ENCODE measurements around the gene EHD4. TPM values are rescaled to one million over a fixed set of nuclear protein-coding genes. Genes with fewer than 3 reads are reported as not detected.

EHD4 gene
- total RNA-seq, 2 donors from 2014 or later, result 42.7 to 44.3 TPM

DNA sequence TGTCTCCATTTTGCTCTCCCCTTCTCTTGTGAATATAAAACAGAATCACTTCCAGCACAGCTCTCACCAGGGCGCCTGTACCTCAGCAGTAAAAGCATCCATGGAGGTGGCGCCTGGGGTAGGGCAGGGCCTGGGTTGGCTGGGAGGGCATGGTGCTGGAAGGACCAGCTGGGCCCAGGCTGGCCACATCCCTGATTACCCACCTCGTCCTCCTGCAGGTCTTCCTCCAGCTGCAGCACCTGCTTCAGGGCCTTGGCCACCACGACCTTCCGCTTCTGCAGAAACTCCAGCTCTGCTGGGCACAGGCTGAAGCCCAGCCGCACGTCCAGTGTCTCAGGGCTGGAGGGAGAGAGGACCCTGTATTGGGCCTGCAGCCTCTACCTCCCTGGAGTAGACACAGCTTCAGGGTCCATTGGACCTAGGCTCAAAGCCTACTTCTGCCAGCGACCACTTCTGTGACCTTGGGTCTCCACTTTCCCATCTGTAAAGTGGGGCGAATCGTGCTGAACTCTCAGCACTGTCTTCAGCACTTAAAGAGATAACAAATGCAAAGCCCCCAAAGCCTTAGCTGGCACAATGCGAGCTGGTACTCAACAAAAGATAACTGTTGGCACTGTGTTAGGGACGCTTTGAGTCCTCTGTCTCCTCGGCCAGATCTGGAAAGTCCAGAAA lies 24.7 kb upstream of the EHD4 start:
- DNase-seq, result no peak
- no peak for ATAC-seq
- intact Hi-C loops (cut with DNase I, micrococcal nuclease), result loop anchor here in 1 of 2 donors (10.0 kb wide), 1 partner anchor 68 kb away; no protein-coding TSS in a partner anchor

GRCh38 chr15:41996376-41996775 lies 24.0 kb upstream of the EHD4 start:
- ATAC-seq (no peak), DNase-seq (no peak)
- intact Hi-C loops (cut with DNase I, micrococcal nuclease), result loop anchor here in 1 of 2 donors (10.0 kb wide), 1 partner anchor 68 kb away; no protein-coding TSS in a partner anchor

DNA sequence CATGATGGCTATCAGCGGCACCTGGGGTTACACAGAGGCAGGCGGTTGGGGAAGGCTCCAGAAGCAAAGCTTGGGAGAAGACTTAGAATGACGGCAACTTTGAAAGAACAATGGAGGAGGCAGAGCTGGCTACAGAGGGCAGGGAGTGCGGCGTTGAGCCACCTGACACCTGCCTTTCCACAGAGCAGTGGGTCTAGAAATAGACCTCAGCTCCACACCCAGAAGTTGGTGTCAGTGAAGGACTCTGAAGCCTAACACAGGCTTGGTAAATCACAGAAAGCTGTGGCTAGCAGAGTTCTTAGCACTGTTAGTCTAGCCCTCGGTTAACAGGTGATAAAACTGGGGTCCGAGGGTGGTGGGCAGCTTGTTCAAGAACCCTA lies 23.1 kb upstream of the EHD4 start:
- intact Hi-C loops (cut with DNase I, micrococcal nuclease), result loop anchor here in 1 of 2 donors (10.0 kb wide), 1 partner anchor 69 kb away; no protein-coding TSS in a partner anchor
- no peak for DNase-seq
- no peak for ATAC-seq

DNA sequence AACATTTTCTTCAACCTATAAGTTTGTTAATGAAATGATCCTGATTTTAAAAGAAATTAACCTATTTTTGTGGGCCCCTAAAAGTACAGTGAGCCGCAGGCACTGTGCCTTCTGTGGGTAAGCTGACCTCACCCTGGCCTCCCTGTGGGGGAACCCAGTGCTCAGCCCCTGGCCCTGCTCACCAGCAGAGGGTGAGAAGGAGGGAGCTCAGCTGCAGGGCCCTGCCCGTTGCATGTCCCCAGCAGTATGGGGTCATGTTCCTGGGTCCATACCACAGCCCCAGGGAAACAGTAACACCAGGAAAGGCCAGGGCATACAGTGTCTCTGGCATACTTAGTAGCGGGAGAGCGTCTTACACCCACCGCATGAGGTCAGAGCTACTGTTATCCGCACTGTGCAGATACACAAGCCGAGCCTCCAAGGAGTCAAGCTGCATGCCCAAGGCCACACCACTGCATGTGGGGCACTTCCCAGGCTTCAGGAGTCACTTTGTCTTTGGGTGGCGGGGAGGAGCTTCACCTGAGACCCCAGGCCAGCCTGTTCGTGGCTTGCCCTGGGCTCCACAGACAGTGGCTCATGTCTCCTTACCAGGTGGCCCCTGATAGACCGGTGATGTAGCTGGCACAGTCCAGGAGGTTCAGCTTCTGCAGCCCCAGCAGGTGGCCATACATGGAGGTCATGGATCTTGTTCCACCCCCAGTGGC lies 22.6 kb upstream of the EHD4 start:
- DNase-seq (no peak), ATAC-seq (no peak)

GRCh38 chr15:41994171-41994650 lies 21.9 kb upstream of the EHD4 start:
- no peak for DNase-seq
- intact Hi-C loops (cut with DNase I, micrococcal nuclease), result loop anchor here in 1 of 2 donors (10.0 kb wide), 1 partner anchor 71 kb away; no protein-coding TSS in a partner anchor
- no peak for ATAC-seq

More for the DNA sequence above, 22.6 kb upstream of the EHD4 start:
- intact Hi-C loops (cut with DNase I, micrococcal nuclease), result loop anchor here in 1 of 2 donors (10.0 kb wide), 1 partner anchor 70 kb away; no protein-coding TSS in a partner anchor

DNA sequence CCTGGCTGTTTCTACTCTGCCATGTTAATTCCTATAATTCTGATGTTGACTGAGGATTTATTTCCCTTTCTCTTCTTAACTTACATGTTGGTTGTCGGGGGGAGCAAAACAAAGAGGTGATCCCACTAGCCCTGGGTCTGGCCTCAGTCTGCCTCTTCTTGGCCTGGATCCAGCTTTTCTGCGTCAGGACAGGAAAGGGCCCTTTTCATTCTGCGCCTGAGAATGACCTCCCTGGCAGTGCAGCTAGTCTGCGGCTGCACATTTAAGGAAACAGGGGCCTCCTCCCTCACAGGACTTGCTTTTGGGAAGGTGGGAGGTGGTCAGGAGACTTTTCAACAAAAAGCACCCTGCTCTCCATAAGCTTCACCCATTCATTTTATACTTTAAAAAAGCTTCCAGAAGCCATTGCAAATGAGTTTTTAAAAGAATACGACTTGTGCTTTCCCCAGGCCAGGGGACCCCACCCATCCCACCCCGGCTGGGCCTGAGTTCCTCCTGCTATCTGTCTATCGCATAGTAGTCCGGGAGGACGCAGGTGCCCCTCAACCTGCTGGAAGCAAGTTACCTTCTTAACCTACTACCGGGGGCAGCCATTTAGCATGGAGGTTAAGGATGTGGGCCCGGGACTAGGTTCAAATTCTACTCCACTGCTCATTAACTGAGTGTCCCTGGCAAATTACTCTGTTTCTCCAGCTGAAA lies 21.3 kb upstream of the EHD4 start:
- DNase-seq (no peak), ATAC-seq (no peak)
- intact Hi-C loops (cut with DNase I, micrococcal nuclease), result loop anchor here in 1 of 2 donors (10.0 kb wide), 1 partner anchor 71 kb away; no protein-coding TSS in a partner anchor

DNA sequence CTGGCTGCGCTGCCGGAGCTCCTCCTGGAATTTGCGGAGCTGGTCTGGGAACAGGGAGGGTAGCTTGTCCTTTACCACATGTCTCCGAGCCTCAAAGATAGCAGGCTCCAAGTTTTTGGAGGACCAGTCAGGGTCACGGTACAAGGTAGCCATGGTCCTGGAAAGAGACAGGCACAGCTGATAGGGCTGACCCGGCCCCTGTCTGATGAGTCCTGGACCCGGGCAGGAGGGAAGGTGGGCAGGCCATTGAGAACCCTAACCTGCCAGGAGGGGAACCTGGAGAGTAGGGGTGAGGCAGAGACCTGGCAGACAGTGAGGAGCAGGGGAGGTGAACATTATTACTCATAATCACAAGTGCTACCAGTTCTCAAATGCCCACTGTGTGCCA lies 20.4 kb upstream of the EHD4 start:
- DNase-seq, result no peak
- intact Hi-C loops (cut with DNase I, micrococcal nuclease), result loop anchor here in 1 of 2 donors (10.0 kb wide), 1 partner anchor 72 kb away; no protein-coding TSS in a partner anchor
- no peak for ATAC-seq

- intact Hi-C loops (cut with DNase I, micrococcal nuclease), result loop anchor here in 1 of 2 donors (10.0 kb wide), 1 partner anchor 73 kb away; no protein-coding TSS in a partner anchor
- DNase-seq, result peak in 1 of 2 donors; percentile 16
- ATAC-seq, result no peak
Measured at GRCh38 chr15:41992151-41992802, 19.9 kb upstream of the EHD4 start.

DNA sequence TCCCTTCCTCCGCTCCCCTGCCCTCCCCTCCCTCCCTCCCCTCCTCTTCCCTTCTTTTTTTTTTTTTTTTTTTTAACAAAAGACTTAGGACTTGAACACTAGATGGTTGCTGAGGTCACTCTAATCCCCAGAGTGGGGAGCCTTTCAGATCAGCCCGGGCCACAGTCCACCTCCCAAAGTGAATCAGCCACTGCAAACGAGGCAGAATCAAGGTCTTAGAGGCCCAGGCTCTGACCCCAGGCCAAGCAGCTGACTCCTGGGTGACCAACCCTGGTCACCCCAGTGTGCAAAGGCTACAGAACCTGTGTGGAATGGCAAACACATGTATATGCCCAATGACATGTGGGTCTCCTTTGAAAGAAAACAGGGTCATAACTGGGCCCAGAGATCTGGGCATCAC lies 18.3 kb upstream of the EHD4 start:
- DNase-seq, result peak in 1 of 2 donors; percentile 7
- ATAC-seq, result no peak
- intact Hi-C loops (cut with DNase I, micrococcal nuclease), result loop anchor here in 1 of 2 donors (10.0 kb wide), 1 partner anchor 74 kb away; no protein-coding TSS in a partner anchor

DNA sequence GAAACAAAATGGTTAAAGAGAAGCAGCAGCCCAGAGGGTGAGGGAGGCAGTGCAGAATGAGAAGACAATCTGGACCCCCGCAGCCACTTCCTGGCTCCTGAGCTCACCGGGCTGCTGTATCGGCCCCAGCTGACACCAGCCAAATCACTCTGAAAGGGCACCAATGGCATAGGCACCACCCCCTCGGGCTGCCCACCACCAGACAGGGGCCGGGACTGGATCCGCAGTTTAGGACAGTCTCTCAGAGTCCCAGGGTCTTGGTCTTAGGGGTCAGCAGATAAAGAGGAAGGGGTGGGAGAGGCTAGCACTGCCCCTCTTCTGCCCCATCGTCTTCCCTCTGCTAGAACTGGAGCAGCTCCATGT lies 17.9 kb upstream of the EHD4 start:
- ATAC-seq (no peak), DNase-seq (peak in 1 of 2 donors; percentile 15)
- intact Hi-C loops (cut with DNase I, micrococcal nuclease), result loop anchor here in 1 of 2 donors (10.0 kb wide), 1 partner anchor 75 kb away; no protein-coding TSS in a partner anchor

- peak; percentile 95 for ATAC-seq
- DNase-seq, result peak; percentile 61 to 88
- intact Hi-C loops (cut with DNase I, micrococcal nuclease), result loop anchor here in 1 of 2 donors (10.0 kb wide), 2 partner anchors 75 to 145 kb away; no protein-coding TSS in a partner anchor
Measured at GRCh38 chr15:41989573-41990242, 17.4 kb upstream of the EHD4 start.

GRCh38 chr15:41988896-41989572 lies 16.7 kb upstream of the EHD4 start:
- no peak for DNase-seq
- peak; percentile 10 for ATAC-seq
- intact Hi-C loops (cut with DNase I, micrococcal nuclease), result loop anchor here in 1 of 2 donors (10.0 kb wide), 1 partner anchor 146 kb away; no protein-coding TSS in a partner anchor

DNA sequence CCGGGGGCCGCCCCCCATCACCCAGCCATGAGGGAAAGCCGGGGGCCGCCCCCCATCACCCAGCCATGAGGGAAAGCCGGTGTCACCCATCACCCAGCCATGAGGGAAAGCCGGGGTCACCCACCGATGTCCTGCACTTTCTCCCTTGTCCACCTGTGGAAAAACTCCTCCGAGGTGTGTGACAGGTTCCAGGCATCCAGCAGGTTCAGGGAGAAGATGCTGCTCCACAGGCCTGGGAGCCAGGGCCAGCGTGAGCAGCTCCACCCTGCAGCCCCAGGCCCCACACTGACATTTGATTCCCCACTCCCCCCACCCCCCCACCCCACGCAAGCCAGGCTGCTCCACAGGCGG lies 15.5 kb upstream of the EHD4 start:
- DNase-seq (no peak), ATAC-seq (no peak)
- intact Hi-C loops (cut with DNase I, micrococcal nuclease), result loop anchor here in 1 of 2 donors (10.0 kb wide), 1 partner anchor 147 kb away; no protein-coding TSS in a partner anchor

- DNase-seq (peak in 1 of 2 donors; percentile 20), ATAC-seq (no peak)
- intact Hi-C loops (cut with DNase I, micrococcal nuclease), result loop anchor here in 1 of 2 donors (10.0 kb wide), 1 partner anchor 147 kb away; no protein-coding TSS in a partner anchor
Measured at GRCh38 chr15:41987246-41987924, 15.0 kb upstream of the EHD4 start.

DNA sequence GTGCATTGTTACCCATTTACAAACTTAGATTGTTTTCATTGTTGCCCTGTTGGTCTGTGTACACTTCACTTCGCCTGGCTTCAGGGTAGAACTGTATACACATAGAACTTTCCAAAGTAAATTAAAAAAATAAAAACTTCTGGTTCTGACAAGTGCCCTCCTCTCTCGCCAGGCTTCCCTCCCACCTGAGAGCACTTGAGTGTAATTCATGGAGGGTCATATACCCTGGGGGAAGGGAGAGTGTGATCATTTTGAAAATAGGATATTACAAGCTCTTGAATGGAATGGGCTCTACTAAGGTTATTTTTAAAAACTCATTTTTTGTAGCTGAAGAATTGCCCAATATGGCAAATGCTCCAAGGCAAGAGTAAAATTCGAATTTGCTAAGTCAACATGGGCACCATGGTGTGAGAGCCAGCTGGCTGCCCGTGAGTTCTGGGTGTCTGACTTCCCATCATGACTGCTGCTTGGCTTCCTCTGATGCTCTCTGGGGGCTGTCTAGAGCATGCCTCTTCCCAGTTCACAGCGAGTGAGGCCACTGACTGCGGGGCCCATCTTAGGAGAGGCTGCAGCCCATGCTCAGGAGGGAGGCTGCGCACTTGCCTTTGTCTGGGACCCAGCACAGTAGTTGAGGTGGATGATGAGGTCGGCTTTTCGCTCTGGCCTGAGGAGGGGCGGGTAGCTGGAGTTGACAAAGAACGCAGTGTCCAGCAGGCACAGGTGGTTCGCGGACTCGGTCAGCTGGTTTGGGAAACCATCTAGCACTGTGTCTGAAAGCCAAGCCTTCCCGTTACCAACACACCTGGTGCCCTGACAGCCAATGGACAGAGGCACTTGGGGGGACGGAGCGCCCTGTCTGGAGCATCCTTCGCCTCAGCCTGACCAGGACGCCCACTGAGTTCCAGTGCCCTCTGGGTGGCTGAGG lies 13.1 kb upstream of the EHD4 start:
- ATAC-seq, result no peak
- no peak for DNase-seq
- intact Hi-C loops (cut with DNase I, micrococcal nuclease), result loop anchor here in 1 of 2 donors (10.0 kb wide), 1 partner anchor 149 kb away; no protein-coding TSS in a partner anchor
